Esophagus squamous epithelium (tissue), 5 donors: Measurements from ENCODE around the gene APEX2. TPM values are rescaled to one million over a fixed set of nuclear protein-coding genes. Genes with fewer than 3 reads are reported as not detected.
A peak's percentile ranks its signal among the peaks of the same experiment; 100 is the strongest.

ENCODE experiments used
- DNase-seq: peaks from one replicate; lab custom pipeline; 2025; lab: John Stamatoyannopoulos, UW
- H3K27ac ChIP-seq, 4 donors: fragments of 200-600 bp; sonication (generic); one replicate each; pipeline ENCODE4 v1.5.1; 2016 to 2019; ENCODE audit warnings: mild to moderate bottlenecking in 1 of 4
- H3K27me3 ChIP-seq, 4 donors: fragments of 200-600 bp; sonication (generic); 1 replicate in 3 of 4; 2 replicates in 1 of 4; pipeline versions ENCODE4 v1.5.1 to v1.6.0; 2017 to 2021; ENCODE audit warnings: antibody characterized with exemption in 1 of 4
- H3K36me3 ChIP-seq, 3 donors: fragments of 200-600 bp; sonication (generic); one replicate each; pipeline ENCODE4 v1.5.1; 2016 to 2019
- H3K4me1 ChIP-seq, 3 donors: fragments of 200-600 bp; sonication (generic); one replicate each; pipeline ENCODE4 v1.5.1; 2017 to 2019
- H3K4me3 ChIP-seq, 4 donors: fragments of 200-600 bp; sonication (generic); 1 replicate in 3 of 4; 2 replicates in 1 of 4; pipeline ENCODE4 v1.5.1; 2016 to 2019; ENCODE audit warnings: mild to moderate bottlenecking in 2 of 4, moderate library complexity in 1 of 4
- H3K9me3 ChIP-seq, 3 donors: fragments of 200-600 bp; sonication (generic); one replicate each; pipeline ENCODE4 v1.5.1; 2016 to 2019
- POLR2A ChIP-seq, 4 donors: fragments of 450-650 bp; IDR thresholded peaks; one replicate each; pipeline ENCODE4 v1.6.1; 2017; ENCODE audit warnings: antibody characterized with exemption in 4 of 4, mild to moderate bottlenecking in 4 of 4, moderate library complexity in 3 of 4
- WGBS, 2 donors: methylation state at CpG; one replicate each; pipeline ENCODE4 v1.1.5; 2018; 5-methylcytosine and 5-hydroxymethylcytosine counted together
- intact Hi-C: fragments of 100-400 bp; cut with DNase I; formaldehyde crosslinking; loops from one replicate; pipeline ENCODE4 v1.15.0; 2022
- total RNA-seq, 4 donors: library from RNA; depleted of rRNA; stranded (reverse); fragments of >200 nt; gene quantifications; one replicate each; pipeline ENCODE4 v1.1.0, GENCODE V29; 2016
- TF ChIP-seq, protein P1 (sequence below), 6 experiments: fragments of 450-650 bp in 4 of 6; fragments of 200-600 bp in 2 of 6; sonication (generic) in 2 of 6; IDR thresholded peaks; one replicate each; pipeline ENCODE4 v1.5.1; 2016 to 2019; ENCODE audit warnings: antibody characterized with exemption in 6 of 6, mild to moderate bottlenecking in 4 of 6, moderate library complexity in 4 of 6
- donor health status: DM: yes; HTN: yes; CAD: no.

Gene APEX2
- total RNA-seq, 4 donors from 2014 or later = 11.4 to 16.7 (median 13.5) TPM

DNA sequence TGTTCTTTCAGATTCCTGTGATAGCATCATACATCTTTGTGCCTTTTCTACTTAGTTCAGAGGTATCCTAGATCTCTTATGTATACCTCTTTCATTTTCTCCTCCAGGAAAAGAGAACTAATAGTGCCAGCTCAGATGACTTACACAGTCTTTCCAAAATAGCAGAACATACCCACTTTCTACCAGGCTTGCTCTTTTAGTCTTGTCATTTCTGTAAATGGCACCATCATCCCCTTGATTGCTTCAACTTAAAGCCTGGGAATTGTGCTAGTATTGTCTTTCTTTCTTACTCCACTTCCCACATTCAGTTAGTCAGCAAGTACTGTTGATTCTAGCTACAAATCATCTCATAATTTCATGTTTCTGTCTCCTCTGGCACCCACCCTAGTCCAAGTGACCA is 5.1 kb downstream of the APEX2 start:
- no peak overlapping the region for H3K4me3 ChIP-seq
- H3K9me3 ChIP-seq = no peaks in the 10 kb centered on the region
- H3K36me3 ChIP-seq = peaks cover 0 to 53% (median 0%) of the 10 kb centered on the region in 3 donors
- TF ChIP-seq, protein P1, sequence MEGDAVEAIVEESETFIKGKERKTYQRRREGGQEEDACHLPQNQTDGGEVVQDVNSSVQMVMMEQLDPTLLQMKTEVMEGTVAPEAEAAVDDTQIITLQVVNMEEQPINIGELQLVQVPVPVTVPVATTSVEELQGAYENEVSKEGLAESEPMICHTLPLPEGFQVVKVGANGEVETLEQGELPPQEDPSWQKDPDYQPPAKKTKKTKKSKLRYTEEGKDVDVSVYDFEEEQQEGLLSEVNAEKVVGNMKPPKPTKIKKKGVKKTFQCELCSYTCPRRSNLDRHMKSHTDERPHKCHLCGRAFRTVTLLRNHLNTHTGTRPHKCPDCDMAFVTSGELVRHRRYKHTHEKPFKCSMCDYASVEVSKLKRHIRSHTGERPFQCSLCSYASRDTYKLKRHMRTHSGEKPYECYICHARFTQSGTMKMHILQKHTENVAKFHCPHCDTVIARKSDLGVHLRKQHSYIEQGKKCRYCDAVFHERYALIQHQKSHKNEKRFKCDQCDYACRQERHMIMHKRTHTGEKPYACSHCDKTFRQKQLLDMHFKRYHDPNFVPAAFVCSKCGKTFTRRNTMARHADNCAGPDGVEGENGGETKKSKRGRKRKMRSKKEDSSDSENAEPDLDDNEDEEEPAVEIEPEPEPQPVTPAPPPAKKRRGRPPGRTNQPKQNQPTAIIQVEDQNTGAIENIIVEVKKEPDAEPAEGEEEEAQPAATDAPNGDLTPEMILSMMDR (IDR thresholded peaks at IDR 0.05) = no peak
- TF ChIP-seq POLR2A (IDR thresholded peaks at IDR 0.05) = no peak
- no peaks in the 10 kb centered on the region for H3K27me3 ChIP-seq
- peak overlapping the region in 1 of 4 donors; percentile 58 for H3K27ac ChIP-seq
- no peak for DNase-seq
- intact Hi-C loops = no loop called here
- peaks cover 6 to 75% (median 19%) of the 10 kb centered on the region in 3 donors for H3K4me1 ChIP-seq

DNA sequence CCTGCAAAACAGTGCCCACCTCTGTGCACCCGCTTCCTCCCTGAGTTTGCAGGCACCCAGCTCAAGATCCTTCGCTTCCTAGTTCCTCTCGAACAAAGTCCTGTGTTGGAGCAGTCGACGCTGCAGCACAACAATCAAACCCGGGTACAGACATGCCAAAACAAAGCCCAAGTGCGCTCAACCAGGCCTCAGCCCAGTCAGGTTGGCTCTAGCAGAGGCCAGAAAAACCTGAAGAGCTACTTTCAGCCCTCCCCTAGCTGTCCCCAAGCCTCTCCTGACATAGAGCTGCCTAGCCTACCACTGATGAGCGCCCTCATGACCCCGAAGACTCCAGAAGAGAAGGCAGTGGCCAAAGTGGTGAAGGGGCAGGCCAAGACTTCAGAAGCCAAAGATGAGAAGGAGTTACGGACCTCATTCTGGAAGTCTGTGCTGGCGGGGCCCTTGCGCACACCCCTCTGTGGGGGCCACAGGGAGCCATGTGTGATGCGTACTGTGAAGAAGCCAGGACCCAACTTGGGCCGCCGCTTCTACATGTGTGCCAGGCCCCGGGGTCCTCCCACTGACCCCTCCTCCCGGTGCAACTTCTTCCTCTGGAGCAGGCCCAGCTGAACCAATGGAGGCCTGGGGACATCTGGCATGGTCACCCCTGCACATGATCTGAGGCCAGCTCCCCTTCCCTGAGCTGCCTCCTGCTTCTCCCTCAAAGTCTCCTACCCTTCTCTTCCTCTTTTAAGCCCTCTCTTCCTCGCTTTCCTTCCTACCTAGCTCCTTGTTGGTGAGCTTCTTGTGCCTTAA is 6.9 kb downstream of the APEX2 start:
- H3K9me3 ChIP-seq = no peaks in the 10 kb centered on the region
- H3K4me3 ChIP-seq = no peak overlapping the region
- peaks cover 6 to 62% (median 10%) of the 10 kb centered on the region in 3 donors for H3K4me1 ChIP-seq
- H3K27me3 ChIP-seq = no peaks in the 10 kb centered on the region
- WGBS, 2 donors = 73% methylated on average over 1 to 10 of the region's 18 CpGs
- TF ChIP-seq POLR2A (IDR thresholded peaks at IDR 0.05) = no peak
- H3K27ac ChIP-seq = peak overlapping the region; percentile 53 to 73 (median 58)
- DNase-seq = no peak
- H3K36me3 ChIP-seq = peaks cover 0 to 52% (median 0%) of the 10 kb centered on the region in 3 donors
- intact Hi-C loops = no loop called here

DNA sequence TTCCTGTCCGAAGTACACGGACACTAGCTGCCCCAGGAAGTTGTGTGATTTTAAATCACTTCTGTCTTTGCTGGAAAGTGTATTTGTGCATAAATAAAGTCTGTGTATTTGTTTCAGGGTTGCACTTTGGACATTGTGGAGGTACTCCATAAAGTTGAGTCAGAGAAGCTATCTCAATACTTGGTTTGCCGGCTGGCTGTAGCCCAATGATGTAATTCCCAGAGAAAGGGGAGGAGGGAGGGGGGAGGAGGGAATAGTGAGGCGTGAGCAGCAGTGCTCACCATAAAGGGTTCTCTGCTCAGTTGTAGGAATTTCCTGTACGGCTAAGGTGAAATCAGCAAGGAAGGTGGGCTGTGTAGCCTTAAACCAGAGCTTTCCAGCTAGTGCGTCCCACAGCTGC is 7.5 kb downstream of the APEX2 start:
- no peaks in the 10 kb centered on the region for H3K9me3 ChIP-seq
- no peak for DNase-seq
- intact Hi-C loops = no loop called here
- no peak overlapping the region for H3K4me3 ChIP-seq
- 47 to 58% methylated on average over 3 to 6 of the region's 6 CpGs for WGBS, 2 donors
- H3K27ac ChIP-seq = peak overlapping the region; percentile 53 to 73 (median 58)
- H3K4me1 ChIP-seq = peaks cover 6 to 60% (median 10%) of the 10 kb centered on the region in 3 donors
- no peaks in the 10 kb centered on the region for H3K27me3 ChIP-seq
- TF ChIP-seq, protein P1 (IDR thresholded peaks at IDR 0.05) = no peak
- TF ChIP-seq POLR2A (IDR thresholded peaks at IDR 0.05) = no peak
- H3K36me3 ChIP-seq = peaks cover 0 to 46% (median 0%) of the 10 kb centered on the region in 3 donors

DNA sequence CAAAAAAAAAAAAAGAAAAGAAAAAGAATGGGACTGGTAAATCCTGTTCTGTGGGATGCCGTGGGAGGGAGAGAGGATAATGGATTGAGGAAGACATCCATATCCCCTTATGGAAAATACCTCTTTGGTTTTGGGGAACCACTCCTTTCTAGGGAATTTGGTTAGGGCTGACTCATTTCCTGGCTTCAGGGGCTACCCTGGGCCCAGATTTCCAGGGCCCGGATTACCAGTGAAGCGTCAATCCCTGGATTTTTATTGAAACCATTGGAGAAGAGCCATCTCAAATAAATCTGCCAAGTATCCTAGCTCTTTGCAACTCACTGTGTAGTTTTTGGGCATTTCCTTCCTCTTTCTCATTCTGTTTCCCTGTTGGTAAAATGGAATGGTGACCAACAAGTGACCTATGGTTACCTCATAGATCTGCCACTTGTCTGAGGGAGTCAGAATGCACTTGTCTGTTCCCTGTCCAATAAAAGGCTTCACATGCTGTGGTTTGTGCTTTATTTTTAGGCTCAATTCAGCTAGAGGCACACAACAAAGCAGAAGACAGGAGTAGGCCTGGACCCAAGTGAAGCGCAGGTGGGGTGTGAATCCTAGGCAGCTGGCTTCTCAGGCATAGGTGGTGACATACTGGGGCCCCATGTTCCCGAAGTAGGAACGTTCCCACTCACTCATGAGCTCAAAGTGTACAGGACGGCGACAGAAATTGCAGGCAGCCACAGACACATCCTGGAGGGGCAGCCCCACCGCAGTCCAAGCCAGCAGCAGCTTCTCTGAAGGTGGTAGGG is 8.6 kb downstream of the APEX2 start:
- DNase-seq = no peak
- Histone ChIP-seq H3K27ac (peak overlapping the region; percentile 7 to 73 (median 60)), H3K4me1 (peaks cover 6 to 50% (median 10%) of the 10 kb centered on the region in 3 donors), H3K4me3 (no peak overlapping the region), H3K36me3 (peaks cover 0 to 35% (median 0%) of the 10 kb centered on the region in 3 donors), H3K27me3 (no peaks in the 10 kb centered on the region), H3K9me3 (no peaks in the 10 kb centered on the region)
- intact Hi-C loops = no loop called here
- TF ChIP-seq, protein P1 (IDR thresholded peaks at IDR 0.05) = no peak
- no peak for TF ChIP-seq POLR2A (IDR thresholded peaks at IDR 0.05)
- WGBS, 2 donors = 8 to 42% methylated on average over 3 to 8 of the region's 9 CpGs

DNA sequence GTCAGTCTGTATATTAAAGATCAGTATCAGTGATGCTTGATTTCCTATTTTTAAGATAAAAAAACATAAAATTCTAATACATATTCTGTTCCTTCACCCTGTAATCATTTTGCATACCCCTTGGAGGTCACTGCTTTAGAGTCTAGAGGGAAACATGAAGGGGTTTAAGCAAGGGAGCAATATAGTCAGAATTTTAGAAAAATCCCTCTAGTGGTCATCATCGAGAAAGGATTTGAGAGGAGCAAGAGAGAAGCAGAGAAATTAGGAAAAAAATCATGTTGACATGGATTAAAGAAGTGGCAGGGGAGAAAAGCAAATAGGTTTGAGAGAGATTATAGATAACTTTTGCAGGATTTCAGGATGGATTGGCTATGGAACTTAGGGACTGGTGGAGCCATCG is 11.1 kb downstream of the APEX2 start:
- peaks cover 0 to 10% (median 0%) of the 10 kb centered on the region in 3 donors for H3K36me3 ChIP-seq
- no peak for DNase-seq
- 33 to 54% methylated on average over 2 of the region's 2 CpGs for WGBS, 2 donors
- TF ChIP-seq, protein P1 (IDR thresholded peaks at IDR 0.05) = peak in 1 of 6 experiments; percentile 11
- no peak for TF ChIP-seq POLR2A (IDR thresholded peaks at IDR 0.05)
- H3K27ac ChIP-seq = no peak overlapping the region
- no peak overlapping the region for H3K4me3 ChIP-seq
- H3K27me3 ChIP-seq = no peaks in the 10 kb centered on the region
- H3K9me3 ChIP-seq = no peaks in the 10 kb centered on the region
- H3K4me1 ChIP-seq = peaks cover 6 to 30% (median 10%) of the 10 kb centered on the region in 3 donors
- intact Hi-C loops = no loop called here
